KMS-11 (cell line): ENCODE measurements around the gene OBP2B.

Experiments used
- H2AFZ ChIP-seq: fragments of 200-600 bp; sonication (generic); 2 replicates; pipeline ENCODE4 v1.6.1; 2016; ENCODE audit warnings: antibody characterized with exemption, mixed run types, low read depth
- H3K27ac ChIP-seq: fragments of 200-600 bp; sonication (generic); 2 replicates; pipeline ENCODE4 v1.6.1; 2016; ENCODE audit warnings: mild to moderate bottlenecking, mixed run types
- H3K27me3 ChIP-seq: fragments of 200-600 bp; sonication (generic); 2 replicates; pipeline ENCODE4 v1.6.1; 2017; ENCODE audit warnings: mild to moderate bottlenecking, low read depth, mixed run types, moderate library complexity; ENCODE audit not compliant: insufficient read depth
- H3K36me3 ChIP-seq: fragments of 200-600 bp; sonication (generic); 2 replicates; pipeline ENCODE4 v1.6.1; 2017; ENCODE audit warnings: mild to moderate bottlenecking, mixed run types; ENCODE audit not compliant: insufficient read depth
- H3K4me1 ChIP-seq: fragments of 200-600 bp; sonication (generic); 2 replicates; pipeline ENCODE4 v1.6.1; 2016; ENCODE audit warnings: mild to moderate bottlenecking, low read depth, mixed run types; ENCODE audit not compliant: poor library complexity, severe bottlenecking
- H3K4me2 ChIP-seq: fragments of 200-600 bp; sonication (generic); 2 replicates; pipeline ENCODE4 v1.7.0; 2016; ENCODE audit warnings: mild to moderate bottlenecking, mixed run types
- H3K4me3 ChIP-seq: fragments of 200-600 bp; sonication (generic); IDR thresholded peaks from 2 replicates; pipeline ENCODE4 v1.6.1; 2017; ENCODE audit warnings: low read depth, low read length, mixed read lengths; ENCODE audit not compliant: insufficient read depth
- H3K79me2 ChIP-seq: fragments of 200-600 bp; sonication (generic); 2 replicates; pipeline ENCODE4 v1.6.1; 2016; ENCODE audit warnings: low read depth, mixed run types; ENCODE audit not compliant: insufficient read depth
- H3K9ac ChIP-seq: fragments of 200-600 bp; sonication (generic); 2 replicates; pipeline ENCODE4 v1.6.1; 2016; ENCODE audit warnings: mild to moderate bottlenecking, mixed run types
- H4K20me1 ChIP-seq: fragments of 200-600 bp; sonication (generic); 2 replicates; pipeline ENCODE4 v1.6.1; 2016; ENCODE audit warnings: mild to moderate bottlenecking, mixed run types; ENCODE audit not compliant: insufficient read depth
- TF ChIP-seq, protein P1 (sequence below): fragments of 200-600 bp; sonication (generic); conservative IDR thresholded peaks from 2 replicates; pipeline ENCODE4 v1.6.1; 2017; ENCODE audit warnings: low read depth, mild to moderate bottlenecking, antibody characterized with exemption, low read length, moderate library complexity, mixed read lengths

OBP2B gene

DNA sequence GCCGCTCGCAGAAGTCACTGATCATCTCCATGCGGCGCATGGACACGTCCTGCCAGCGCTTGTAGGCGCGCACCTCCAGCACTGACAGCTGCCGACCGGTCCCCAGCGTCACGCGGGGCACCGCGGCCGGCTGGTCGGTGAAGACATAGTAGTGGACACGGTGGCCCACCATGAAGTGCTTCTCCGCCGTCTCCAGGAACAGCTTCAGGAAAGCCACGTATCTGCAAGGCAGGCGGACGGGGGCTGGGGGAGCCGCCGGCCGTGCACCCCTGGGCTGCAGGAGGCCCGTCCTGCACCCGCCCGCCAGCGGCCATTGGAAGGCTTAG lies 47.0 kb upstream of the OBP2B start:
- Histone ChIP-seq H3K4me1 (no peaks in the 10 kb centered on the region), H3K9ac (no peak overlapping the region), H3K27ac (no peak overlapping the region), H3K4me2 (no peak overlapping the region), H2AFZ (no peak overlapping the region), H3K4me3 (no peak overlapping the region), H3K79me2 (no peaks in the 10 kb centered on the region), H3K36me3 (no peaks in the 10 kb centered on the region), H3K27me3 (peaks cover 60% of the 10 kb centered on the region), H4K20me1 (no peaks in the 10 kb centered on the region)
- TF ChIP-seq, protein P1, sequence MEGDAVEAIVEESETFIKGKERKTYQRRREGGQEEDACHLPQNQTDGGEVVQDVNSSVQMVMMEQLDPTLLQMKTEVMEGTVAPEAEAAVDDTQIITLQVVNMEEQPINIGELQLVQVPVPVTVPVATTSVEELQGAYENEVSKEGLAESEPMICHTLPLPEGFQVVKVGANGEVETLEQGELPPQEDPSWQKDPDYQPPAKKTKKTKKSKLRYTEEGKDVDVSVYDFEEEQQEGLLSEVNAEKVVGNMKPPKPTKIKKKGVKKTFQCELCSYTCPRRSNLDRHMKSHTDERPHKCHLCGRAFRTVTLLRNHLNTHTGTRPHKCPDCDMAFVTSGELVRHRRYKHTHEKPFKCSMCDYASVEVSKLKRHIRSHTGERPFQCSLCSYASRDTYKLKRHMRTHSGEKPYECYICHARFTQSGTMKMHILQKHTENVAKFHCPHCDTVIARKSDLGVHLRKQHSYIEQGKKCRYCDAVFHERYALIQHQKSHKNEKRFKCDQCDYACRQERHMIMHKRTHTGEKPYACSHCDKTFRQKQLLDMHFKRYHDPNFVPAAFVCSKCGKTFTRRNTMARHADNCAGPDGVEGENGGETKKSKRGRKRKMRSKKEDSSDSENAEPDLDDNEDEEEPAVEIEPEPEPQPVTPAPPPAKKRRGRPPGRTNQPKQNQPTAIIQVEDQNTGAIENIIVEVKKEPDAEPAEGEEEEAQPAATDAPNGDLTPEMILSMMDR = no peak

DNA sequence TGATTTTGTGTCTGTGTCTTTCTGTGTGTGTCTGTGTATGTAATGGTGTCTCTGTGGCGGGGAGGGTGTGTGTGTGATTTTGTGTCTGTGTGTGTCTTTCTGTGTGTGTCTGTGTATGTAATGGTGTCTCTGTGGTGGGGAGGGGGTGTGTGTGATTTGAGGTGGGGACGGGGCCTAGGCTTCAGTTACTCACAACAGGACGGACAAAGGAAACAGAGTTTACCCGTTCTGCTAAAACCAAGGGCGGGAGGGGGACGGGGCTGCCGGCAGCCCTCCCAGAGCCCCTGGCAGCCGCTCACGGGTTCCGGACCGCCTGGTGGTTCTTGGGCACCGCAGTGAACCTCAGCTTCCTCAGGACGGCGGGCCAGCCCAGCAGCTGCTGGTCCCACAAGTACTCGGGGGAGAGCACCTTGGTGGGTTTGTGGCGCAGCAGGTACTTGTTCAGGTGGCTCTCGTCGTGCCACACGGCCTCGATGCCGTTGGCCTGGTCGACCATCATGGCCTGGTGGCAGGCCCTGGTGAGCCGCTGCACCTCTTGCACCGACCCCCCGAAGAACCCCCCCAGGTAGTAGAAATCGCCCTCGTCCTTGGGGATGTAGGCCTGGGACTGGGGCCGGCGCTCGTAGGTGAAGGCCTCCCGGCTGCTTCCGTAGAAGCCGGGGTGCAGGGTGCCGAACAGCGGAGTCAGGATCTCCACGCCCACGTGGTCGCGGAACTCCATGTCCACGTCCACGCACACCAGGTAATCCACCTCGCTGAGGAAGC lies 46.5 kb upstream of the OBP2B start:
- Histone ChIP-seq H3K79me2 (no peaks in the 10 kb centered on the region), H4K20me1 (no peaks in the 10 kb centered on the region), H3K36me3 (no peaks in the 10 kb centered on the region), H3K4me2 (no peak overlapping the region), H2AFZ (no peak overlapping the region), H3K9ac (no peak overlapping the region), H3K4me1 (no peaks in the 10 kb centered on the region), H3K27ac (no peak overlapping the region), H3K27me3 (peaks cover 61% of the 10 kb centered on the region), H3K4me3 (no peak overlapping the region)
- TF ChIP-seq, protein P1 = no peak

DNA sequence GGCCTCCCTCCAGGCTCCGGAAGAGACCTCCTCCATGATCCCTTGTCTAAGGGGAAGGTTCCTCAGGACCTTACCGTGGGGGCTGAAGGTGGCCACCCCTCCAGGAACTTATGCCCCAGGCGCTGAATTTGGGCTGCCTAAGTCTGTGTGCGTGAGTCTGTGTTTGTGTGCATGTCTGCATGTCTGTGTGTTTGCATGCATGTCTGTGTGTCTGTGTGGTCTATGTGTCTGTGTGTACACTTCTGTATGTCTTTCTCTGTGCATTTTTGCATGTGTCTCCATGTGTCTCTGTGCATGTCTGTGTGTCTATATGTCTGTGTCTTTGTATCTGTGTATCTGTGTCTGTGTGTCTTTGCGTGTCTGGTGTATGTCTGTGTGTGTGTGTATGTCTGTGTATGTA lies 45.4 kb upstream of the OBP2B start:
- no peak overlapping the region for H3K4me2 ChIP-seq
- H3K4me1 ChIP-seq = no peaks in the 10 kb centered on the region
- H2AFZ ChIP-seq = no peak overlapping the region
- H3K9ac ChIP-seq = no peak overlapping the region
- H3K79me2 ChIP-seq = no peaks in the 10 kb centered on the region
- TF ChIP-seq, protein P1 = no peak
- peaks cover 64% of the 10 kb centered on the region for H3K27me3 ChIP-seq
- no peak overlapping the region for H3K4me3 ChIP-seq
- H3K27ac ChIP-seq = no peak overlapping the region
- no peaks in the 10 kb centered on the region for H4K20me1 ChIP-seq
- H3K36me3 ChIP-seq = no peaks in the 10 kb centered on the region

DNA sequence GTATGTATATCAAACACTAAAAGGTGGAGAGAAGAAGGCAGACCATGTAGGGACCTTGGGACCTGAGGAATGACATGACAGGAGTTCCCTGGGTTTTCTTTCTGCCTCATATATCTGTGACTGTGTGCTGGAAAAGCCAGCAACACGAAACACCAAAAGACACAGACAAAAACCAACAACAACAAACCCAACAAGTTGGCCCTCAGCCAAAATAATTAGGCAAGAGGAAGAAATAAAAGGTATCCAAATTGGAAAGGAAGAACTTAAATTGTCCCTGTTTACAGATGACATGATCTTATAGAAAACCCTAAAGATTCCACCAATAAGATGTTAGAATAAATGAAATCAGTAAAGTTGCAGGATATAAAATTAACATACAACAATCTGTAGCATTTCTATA lies 44.2 kb upstream of the OBP2B start:
- Histone ChIP-seq H2AFZ (no peak overlapping the region), H3K27ac (no peak overlapping the region), H3K4me1 (no peaks in the 10 kb centered on the region), H3K4me3 (no peak overlapping the region), H3K4me2 (no peak overlapping the region), H3K36me3 (no peaks in the 10 kb centered on the region), H4K20me1 (no peaks in the 10 kb centered on the region), H3K27me3 (peaks cover 68% of the 10 kb centered on the region), H3K9ac (no peak overlapping the region), H3K79me2 (no peaks in the 10 kb centered on the region)
- TF ChIP-seq, protein P1 = no peak
